CD4-positive, alpha-beta T cell treated with Interleukin-6 for 4 hours (primary cell): ENCODE measurements around the gene PRKCH.

Experiments
- DNase-seq: peaks from one replicate; pipeline ENCODE4 v3.0.0-alpha.2; 2020; ENCODE audit warnings: mixed read lengths

PRKCH gene

DNA sequence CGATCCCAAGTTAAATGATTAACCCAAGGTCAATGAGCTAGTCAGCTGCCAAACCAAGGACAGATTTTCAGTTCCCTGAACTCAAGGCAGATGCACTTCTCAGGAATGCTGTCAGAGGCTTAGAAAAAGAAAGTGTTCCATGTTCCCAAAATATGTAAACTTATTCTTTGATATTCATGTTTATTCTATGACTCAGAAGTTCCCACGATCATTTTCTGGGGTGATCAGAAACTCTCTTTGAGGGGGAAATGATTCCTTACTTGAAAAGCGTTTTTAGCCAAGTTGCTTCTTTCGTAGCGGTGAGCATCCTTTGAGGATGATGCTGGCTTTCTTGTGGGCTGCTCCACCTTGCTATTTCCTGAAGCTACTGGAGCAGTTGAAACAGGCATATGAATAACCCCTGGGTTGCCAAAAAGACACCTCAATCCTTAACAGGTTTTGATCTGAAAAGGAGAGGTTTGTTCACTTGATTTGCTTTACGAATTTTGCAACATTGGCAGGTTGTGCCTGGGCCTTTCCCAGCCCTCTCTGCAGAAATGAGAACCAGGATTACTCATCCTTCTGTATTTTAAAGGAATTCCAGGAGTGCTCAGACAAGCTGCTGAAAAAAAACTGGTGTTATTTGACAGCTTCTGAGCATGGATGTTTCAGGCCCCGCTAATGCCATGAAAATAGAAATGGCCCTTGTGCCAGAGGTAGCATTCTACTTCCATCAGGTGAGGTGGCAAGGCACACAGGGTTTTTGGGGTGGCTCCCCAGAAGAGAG is 252.6 kb downstream of the PRKCH start:
- peak; percentile 44 for DNase-seq

DNA sequence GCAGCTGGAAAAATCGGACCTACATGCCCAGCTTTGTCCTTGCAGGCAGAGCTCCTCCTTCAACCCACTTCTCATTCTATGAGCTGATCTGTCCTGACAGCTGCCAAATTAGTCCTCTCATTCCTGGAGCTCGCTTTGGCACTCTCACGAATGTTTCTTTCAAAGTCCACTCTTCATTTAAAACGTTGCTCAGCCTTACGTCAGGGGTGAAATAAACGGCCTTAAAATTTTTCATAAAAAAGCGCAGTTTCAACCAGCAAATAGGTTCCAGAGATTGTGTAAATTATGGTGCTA is 253.1 kb downstream of the PRKCH start:
- DNase-seq: no peak

DNA sequence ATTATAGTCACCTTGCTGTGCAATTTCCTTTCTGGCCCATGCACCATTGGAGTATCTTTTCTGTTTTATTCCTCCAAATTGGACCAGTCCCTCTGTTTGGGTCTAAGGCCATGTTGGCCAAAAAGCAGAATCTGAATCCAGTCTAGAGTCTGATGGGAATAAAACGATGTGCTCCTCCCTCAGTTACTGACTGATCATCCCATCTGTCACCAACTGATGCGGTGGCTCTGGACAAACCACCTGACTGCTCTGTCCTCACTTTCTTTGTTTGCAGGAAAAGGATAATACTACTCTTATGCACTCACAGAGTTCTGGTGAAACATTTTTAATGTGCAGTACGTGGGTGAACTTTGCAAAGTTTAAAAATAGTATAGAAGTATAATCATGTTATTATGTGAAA is 253.7 kb downstream of the PRKCH start:
- no peak for DNase-seq

DNA sequence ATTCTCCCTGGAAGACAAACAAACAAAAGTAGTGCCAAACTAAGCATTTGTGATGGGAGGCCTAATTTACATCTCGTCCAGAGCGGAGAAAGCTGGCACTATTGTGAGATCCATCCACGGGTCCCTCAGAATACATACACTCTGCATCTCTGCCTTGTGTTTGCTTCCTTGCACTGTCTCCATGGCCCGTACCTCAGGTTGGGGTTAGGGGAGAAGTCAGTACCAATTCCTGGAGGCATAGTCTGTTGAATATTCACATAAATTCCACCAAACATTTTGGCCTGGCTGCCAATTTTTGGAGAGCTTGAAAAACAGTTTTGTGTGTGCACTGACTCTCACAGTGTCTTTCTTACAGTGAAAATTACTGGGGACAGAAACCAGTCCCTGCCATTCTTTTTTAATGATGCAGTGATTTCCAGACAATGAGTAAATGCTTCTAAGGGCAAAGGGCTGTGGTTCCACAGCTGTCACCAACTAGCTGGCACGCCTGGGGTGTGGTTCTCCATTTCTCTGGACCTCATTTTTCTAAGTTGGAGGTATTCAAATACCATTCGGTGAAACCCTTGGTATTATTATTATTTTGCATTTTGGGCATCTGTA is 254.3 kb downstream of the PRKCH start:
- no peak for DNase-seq

DNA sequence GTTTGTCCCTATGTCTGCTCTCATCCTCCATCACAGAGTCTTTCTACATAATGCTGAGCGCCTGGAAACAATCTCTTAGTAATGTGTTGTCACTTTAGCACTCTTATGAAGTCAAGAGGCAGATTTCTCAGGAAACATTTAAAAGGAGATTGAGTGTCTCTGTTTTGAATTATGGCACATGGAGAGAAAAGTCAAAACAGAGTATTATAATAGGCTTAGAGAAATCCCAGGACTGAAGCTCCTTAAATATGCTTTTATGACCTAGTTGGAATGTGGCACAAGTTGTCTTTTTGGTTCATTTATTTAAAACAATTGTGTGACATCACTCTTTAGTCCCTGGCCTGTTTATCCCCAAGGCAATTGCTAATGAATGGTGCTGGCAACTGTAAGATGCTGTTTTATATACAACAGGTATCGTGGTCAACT is 256.1 kb downstream of the PRKCH start:
- no peak for DNase-seq

DNA sequence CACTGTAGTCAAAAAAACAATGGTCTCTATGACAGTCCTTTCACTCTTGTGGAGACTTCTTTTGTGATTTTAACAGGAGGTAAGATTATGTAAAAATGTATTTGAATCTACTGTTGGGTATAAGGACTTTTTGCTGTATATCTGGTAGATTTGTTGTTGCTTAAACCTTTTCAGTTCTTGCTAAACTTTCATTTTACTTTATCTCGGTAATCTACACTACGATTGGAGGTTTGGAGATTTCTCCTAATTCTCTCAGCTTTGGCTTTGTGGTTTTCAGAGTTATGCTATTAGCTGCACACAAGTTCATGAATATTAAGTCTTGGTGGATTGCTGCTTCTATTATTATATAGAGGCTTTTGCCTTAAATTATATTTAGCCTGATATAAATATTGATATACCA is 257.4 kb downstream of the PRKCH start:
- DNase-seq: no peak

DNA sequence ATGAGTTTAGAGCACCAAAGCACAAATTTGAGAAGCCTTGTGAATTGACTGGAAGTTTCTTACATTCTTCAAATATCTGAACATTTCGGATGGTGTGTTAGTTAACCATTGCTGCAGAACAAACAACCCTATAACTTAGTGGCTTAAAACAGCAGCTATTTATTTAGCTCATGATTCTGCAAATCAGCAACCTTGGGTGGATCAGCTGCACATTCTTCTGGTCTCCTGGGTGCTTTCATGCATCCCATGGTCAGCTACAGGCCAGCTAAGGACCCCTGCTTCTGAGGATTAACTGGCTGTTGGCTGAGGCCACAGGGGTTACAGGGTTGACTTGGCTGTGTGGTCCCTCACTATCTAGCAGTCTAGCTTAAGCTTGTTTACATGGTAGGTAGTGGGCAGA is 260.0 kb downstream of the PRKCH start:
- no peak for DNase-seq

DNA sequence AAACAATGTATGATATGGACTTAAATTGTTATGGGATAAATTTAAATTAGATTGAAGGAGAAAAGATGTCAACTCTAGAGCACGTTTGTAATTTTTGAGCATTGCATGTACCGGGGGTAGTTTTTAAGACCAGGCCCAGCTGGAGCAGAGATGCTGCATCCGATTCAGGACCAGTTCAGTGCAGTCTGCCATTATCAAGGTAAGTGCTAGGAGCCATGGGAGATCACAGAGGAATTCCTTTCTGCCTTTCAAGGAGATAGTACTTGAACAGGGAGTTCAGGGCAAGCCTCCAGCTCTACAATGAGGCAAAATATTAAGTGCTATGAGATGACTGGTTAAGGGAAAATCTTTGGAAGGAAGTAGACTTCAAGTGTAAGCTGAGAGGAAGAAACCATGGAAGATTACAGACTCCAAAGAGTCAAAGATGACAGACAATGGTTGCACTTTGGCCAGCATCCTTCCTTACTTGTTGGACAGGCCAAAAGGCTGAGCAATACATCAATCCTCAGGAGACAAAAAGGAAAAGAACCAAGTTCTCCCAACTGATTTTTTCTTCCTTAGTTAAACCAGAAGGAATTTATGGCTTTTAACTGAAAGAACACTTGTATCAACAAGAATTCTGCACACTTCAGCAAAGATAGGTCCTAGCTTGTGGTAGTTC is 260.7 kb downstream of the PRKCH start:
- DNase-seq: no peak

DNA sequence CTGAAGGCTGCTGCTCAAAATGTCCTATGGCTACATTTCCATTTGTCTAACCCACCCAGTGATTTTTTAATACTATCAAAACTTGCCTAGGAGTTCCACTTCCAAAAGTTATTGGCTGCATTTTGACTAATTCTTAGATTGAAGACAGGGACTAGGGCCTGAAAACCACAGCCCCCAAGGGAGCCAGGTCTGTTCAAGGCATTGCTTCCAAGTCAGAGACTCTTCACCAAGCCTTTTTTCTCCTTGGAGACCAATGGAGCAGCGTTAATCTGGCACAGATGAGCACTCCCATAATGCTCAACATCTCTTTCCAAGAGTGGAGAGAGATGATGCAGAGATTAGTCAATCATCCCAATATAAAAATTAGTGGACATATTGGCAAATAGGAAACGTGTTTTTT is 261.4 kb downstream of the PRKCH start:
- no peak for DNase-seq

DNA sequence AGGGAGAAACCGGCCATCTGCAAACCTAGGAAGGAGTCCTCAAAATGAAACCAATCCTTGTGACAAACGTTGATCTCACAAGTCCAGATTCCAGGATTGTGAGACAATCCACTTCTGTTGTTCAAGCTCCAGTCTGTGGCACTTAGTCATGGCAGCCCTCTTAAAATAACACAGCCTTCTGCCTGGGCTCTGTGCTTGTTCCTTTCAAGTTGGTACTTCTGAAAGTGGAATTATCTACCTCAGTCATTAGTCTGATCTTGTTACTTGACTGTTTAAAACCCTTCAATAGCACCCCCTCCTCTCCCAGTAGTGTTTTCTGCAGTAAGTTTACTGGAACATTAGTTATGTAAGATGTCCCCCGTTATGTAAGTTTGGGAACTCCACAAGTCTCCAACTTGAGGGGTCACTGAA is 263.0 kb downstream of the PRKCH start:
- no peak for DNase-seq

DNA sequence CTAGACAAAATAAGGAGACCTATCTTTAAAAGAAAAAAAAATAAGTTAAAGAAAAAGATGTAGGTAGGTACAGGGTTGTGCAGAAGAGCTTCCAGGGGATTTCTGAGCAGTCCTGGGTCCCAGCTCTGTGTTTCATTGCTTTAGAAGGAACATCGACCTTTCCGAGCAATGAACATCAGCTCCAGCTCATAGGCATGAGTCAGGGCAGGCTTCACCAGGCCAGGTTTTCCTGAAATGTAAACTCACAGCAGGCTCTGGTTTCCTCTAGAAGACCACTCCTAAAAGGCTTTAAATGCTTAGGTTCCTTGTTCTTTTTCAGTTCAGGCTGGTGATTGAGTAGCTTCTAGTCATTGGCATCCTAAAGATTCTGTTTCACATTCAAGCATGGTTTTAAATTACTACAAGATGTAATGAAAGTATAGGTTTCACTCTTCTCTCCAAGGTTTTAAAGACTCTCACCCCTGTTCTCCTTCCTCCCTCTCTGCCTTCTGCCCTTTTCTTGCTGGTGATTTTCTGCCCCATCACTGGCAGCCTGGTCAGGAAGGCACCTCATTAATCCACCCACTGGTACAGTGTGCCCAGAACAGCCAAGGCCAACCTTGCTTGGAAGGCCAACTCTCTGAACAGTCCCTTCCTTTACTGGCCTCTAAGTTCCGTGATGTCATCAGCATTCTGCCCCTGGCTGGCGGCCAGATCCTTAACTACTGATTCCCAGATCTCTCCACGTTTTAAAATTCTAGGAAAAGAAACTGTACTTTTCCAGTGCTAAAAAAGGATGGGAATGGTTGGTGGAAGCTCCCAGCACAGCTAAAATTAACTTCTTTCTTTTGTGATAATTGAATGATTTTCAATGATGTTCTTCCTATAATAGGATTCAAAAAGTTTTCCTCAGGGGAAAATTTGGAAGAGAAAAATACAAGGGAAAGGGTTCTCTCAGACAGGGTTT is 264.5 kb downstream of the PRKCH start:
- no peak for DNase-seq

DNA sequence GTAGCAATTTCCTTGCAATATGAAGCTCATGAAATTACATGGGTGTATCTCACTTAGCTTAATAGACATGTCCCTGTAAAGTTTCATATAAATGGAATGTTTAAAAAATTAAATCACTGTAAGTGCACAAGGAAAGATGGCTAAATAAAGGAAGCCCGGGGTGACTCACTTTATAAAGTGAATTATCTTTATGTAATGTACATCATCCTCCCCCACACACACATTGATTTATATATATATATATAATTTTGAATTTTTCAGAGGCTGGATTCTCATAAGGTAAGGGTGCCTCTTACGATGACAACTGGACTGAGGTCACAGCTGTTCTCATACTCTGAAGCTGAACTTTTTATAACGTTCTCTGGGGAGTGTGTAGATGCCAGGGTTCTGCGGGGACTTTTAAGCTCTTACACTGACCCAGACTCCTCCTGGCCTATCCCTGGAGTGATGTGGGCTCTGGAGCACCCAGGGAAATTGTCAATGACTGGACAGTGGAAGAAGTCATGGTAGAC is 265.2 kb downstream of the PRKCH start:
- no peak for DNase-seq

DNA sequence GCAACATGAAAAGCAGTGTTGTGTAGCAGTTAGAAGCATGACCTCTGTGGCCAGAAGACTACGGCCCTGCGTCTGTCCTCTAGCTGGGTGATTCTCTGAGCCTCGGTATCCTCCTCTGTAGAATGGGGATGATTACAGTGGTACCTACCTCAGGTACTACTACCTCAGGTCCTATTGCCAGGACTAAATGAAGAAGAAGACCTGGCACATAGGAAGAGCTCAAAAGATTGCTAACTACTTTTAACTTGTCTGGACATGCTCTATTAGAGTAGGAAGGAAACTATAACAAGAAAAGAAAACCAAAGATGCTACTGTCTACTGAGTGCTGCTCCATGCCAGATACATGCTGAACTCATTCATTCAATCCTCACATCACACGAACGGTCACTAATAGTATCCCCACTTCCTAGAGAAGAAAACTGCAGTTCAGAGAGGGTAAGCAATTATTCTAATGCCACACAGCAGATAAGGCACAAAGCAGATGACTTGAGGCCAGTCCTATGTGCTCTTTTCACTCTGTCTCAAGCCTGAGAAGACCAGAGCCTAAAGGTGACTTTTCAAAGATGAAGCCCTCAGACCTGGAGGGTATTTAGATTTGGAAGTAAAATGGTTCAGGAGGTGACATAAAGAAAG is 265.8 kb downstream of the PRKCH start:
- no peak for DNase-seq

DNA sequence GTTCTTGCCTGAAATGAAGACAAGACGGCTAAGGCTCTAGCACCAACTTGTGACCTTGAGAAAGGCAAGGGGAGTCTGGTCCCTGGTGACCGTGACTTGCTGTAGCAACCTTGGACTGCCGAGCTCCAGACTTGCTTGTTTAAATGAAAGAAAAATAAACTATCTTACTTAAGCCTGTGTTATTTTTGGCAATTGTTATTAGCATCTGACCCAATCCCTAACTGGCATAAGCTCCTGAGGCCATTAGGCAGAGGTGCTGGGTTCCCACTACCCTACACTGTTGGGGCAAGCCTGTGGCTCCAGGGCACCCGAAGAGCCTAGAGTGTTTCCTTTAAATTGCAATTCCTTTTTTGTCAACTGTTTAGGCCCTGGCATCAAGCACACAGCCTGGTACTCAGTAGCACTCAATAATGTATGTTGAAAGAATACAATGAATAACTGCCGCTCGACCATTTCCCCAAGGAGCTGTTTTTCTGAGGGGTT is 267.1 kb downstream of the PRKCH start:
- DNase-seq: no peak

DNA sequence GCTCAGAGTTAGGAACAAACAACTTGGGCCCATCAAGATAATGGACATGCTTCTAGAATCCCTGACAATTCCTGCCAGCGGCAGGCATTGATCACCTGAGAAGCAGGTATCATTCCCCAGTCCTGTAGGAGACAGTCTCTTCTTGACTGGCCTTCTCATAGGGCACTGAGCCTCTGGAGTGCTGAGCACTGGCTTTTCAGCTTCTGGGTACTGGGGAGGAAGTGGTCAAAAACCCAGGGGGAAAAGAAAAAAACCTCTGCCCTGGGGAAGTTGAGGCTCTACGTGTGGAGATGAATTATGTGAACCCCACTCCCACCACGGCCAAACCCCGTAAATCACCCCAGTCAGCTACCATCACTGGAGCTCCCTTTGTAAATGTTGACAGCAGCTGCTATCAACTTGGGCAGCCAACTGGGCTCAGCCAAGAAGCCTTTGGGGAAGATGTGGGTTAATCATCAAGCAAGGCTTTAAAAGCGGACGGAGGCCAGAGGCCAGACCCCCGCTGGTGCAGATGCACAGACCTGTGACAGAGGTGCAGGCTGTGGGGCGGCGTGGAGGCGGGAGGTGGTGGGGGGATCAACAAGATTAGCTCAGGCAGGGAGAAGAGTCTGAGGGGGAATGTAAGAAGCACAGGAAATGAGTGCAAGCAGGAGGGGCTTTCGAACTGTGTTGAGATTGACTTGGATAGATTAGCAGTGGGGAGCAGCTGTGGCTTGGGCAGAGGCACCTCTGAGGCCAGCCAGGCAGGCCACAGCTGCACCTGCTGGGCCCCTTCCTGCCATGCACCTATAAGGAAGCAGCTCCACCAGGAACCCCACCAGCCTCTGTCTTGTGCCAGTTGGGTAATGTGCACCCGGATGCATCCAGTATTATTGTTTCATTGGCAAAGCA is 268.6 kb downstream of the PRKCH start:
- DNase-seq: no peak

DNA sequence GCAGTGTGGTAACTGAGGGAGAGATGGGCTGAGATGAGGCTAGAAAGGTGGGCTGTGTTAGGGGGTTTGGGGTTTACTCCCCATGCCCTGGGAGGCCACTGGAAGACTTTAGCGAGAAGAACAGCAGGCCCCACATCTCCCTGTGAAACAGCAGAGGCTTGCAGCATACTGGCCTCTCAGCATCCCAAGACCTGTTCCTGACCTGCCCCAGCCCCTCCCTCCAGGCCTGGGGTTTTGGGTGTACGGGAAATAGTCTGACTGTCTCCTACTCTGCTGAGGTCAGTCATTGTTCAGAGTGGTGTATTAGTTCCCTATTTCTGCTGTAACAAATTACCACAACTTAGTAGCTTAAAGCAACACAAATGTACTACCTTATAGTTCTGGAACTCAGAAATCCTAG is 270.5 kb downstream of the PRKCH start:
- no peak for DNase-seq

DNA sequence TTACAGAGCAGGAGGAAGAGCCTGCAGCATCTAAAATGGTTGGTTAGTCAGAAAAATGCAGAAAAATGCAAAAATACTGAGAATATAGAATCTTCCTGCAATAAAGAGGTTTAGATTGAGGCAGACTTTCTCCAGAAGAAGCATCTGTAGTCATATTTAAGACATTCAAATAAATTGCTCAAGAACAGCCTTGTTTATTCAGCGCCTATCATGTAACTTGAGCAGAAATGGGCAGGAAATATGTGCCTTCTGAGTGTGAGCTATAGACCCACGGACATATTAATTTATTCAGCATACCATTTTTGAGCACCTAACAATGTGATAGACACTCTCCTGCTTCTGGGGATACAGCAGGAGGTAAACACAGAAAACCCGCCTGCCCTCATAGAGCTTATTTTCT is 272.0 kb downstream of the PRKCH start:
- no peak for DNase-seq

DNA sequence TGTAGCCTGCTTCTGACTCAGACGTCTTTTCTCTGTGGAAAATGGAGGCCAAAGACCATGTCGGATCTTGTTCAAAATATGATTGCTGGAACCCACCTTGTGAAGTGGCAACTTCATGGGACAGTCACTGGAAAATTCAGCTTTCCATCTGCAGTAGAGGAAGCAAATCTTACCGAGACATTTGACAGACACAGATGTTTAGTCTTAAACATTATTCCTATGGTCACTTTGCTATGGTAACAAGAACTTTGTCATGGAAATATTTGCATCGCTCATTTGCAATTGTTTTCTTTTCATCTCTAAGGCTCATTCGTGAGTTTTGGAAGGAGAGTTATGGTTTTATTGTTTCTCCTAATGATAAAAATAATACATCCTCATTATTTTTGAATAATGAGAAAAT is 275.6 kb downstream of the PRKCH start:
- no peak for DNase-seq

DNA sequence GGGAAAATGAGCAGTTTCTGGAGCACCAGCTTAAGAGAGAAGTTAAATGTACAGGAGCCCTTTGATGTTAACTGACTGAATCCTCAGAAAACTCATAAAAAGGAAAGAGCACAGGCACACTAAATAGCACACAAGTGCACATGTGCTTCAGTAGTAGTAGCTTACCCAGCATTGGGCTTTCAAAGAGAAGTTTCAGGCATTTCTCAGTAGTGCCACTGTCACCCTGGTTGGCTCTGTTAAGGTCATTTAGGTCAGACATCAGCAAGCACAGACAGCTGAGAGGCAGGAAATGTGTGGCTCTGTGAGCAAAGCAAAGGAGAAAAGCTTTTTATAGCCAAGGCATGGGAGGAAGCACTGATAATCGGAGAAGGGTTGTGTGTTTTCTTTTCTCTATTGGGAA is 277.6 kb downstream of the PRKCH start:
- peak; percentile 20 for DNase-seq

DNA sequence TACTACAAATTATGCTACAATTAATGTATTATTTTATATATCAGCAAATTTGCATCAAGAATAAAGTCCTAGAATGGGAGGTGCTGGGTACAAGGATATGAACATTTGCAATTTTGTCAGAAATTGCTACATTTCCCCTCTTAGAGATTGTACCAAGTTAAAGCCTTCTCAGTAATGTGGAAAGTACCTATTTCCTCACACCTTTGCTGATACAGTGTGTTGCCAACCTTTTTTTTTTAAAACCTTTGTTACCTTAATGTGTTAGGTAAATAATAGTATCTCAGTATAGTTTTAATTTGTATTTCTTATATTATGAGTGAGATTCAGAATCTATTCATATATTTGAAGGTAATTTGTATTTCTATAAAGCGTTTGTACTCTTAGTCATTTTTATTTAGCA is 278.6 kb downstream of the PRKCH start:
- DNase-seq: no peak
